ENCODE measurements around the gene DPYD. TPM values are rescaled to one million over a fixed set of nuclear protein-coding genes. Genes with fewer than 3 reads are reported as not detected.

DPYD gene
- total RNA-seq, 1 experiment from 2014 or later: 0.46 TPM

GRCh38 chr1:97135972-97136371 is 784.9 kb downstream of the DPYD start:
- Mint-ChIP-seq H3K27ac (no peak overlapping the region), H3K4me1 (peaks cover 12% of the 10 kb centered on the region), H3K27me3 (ENCODE audit: low read depth) (no peaks in the 10 kb centered on the region), H3K36me3 (no peaks in the 10 kb centered on the region), H3K9me3 (no peaks in the 10 kb centered on the region), H3K4me3 (no peak overlapping the region)
- POLR2A ChIA-PET: no interaction called here
- TF ChIP-seq NFYB (CRISPR knock-in tag; conservative IDR thresholded peaks at IDR 0.05; ENCODE audit: low read depth) (no peak), ETV6 (CRISPR knock-in tag; IDR thresholded peaks at IDR 0.05) (no peak), PREB (CRISPR knock-in tag; IDR thresholded peaks at IDR 0.05; ENCODE audit: borderline replicate concordance) (no peak), SMAD4 (CRISPR knock-in tag; IDR thresholded peaks at IDR 0.05) (no peak), SOX15 (CRISPR knock-in tag; IDR thresholded peaks at IDR 0.05) (no peak), ZNF281 (CRISPR knock-in tag; IDR thresholded peaks at IDR 0.05) (no peak), ZNF396 (CRISPR knock-in tag; IDR thresholded peaks at IDR 0.05; ENCODE audit: borderline replicate concordance) (no peak)
- ATAC-seq (no peak), DNase-seq (ENCODE audit: low spot score) (no peak)
- CTCF ChIA-PET: no interaction called here

- H3K27ac Mint-ChIP-seq: no peak overlapping the region
- no peak for TF ChIP-seq CREM (CRISPR knock-in tag; IDR thresholded peaks at IDR 0.05)
- TF ChIP-seq ERG (CRISPR knock-in tag; IDR thresholded peaks at IDR 0.05): no peak
- no peak for TF ChIP-seq CBFB (CRISPR knock-in tag; IDR thresholded peaks at IDR 0.05; ENCODE audit: low read depth)
- no peak for TF ChIP-seq NFATC4 (CRISPR knock-in tag; IDR thresholded peaks at IDR 0.05)
- ATAC-seq (no peak), DNase-seq (ENCODE audit: low spot score) (no peak)
- ChIA-PET POLR2A (no interaction called here), CTCF (interaction anchor here (2.1 kb wide), 1 partner anchor 10 kb away, joined by 9 read pairs; no protein-coding TSS in a partner anchor)
- no peaks in the 10 kb centered on the region for H3K4me1 Mint-ChIP-seq
- no peak overlapping the region for H3K4me3 Mint-ChIP-seq
- H3K36me3 Mint-ChIP-seq: no peaks in the 10 kb centered on the region
- no peaks in the 10 kb centered on the region for H3K27me3 Mint-ChIP-seq (ENCODE audit: low read depth)
- H3K9me3 Mint-ChIP-seq: no peaks in the 10 kb centered on the region
Measured at GRCh38 chr1:97128426-97128825, 792.4 kb downstream of the DPYD start.

- ChIA-PET POLR2A (no interaction called here), CTCF (no interaction called here)
- peaks cover 20% of the 10 kb centered on the region for H3K4me1 Mint-ChIP-seq
- H3K4me3 Mint-ChIP-seq: no peak overlapping the region
- no peaks in the 10 kb centered on the region; the same call in none of the 2 replicates for H3K27me3 Mint-ChIP-seq (ENCODE audit: low read depth)
- TF ChIP-seq FOXJ3 (CRISPR knock-in tag; IDR thresholded peaks at IDR 0.05; ENCODE audit: borderline replicate concordance): no peak
- no peak for TF ChIP-seq ATF2 (CRISPR knock-in tag; IDR thresholded peaks at IDR 0.05; ENCODE audit: borderline replicate concordance, low read depth)
- no peak for TF ChIP-seq NFATC4 (CRISPR knock-in tag; IDR thresholded peaks at IDR 0.05)
- no peak for TF ChIP-seq USF1 (CRISPR knock-in tag; IDR thresholded peaks at IDR 0.05)
- TF ChIP-seq MLX (CRISPR knock-in tag; IDR thresholded peaks at IDR 0.05): no peak
- no peak for TF ChIP-seq PRRX2 (CRISPR knock-in tag; IDR thresholded peaks at IDR 0.05)
- no peak for TF ChIP-seq ZBTB21 (CRISPR knock-in tag; IDR thresholded peaks at IDR 0.05; ENCODE audit: borderline replicate concordance)
- no peak for TF ChIP-seq ZNF219 (CRISPR knock-in tag; IDR thresholded peaks at IDR 0.05; ENCODE audit: borderline replicate concordance)
- no peak for TF ChIP-seq ZNF512 (CRISPR knock-in tag; IDR thresholded peaks at IDR 0.05; ENCODE audit: borderline replicate concordance)
- no peak for ATAC-seq
- DNase-seq (ENCODE audit: low spot score): no peak
- H3K27ac Mint-ChIP-seq: no peak overlapping the region
- H3K36me3 Mint-ChIP-seq: no peaks in the 10 kb centered on the region
- no peaks in the 10 kb centered on the region for H3K9me3 Mint-ChIP-seq
Measured at GRCh38 chr1:97123717-97124431, 797.0 kb downstream of the DPYD start.

Measured in WTC11 (cell line).